SW 1271 (cell line): ENCODE results near the gene DNAJC11.
"Not testable (repeated sequence)": the region's sequence is repeated elsewhere in the genome, so short reads cannot be mapped to it uniquely, and the experiment has no call there.

Experiments
- DNase-seq, 2 experiments: peaks; one replicate each; lab custom pipeline; 2025; lab: John Stamatoyannopoulos, UW

Gene DNAJC11

GRCh38 chr1:6701437-6702153 lies at the start of gene DNAJC11:
Gene DNAJC11 (minus strand): TSS chr1:6701816. CDS start chr1:6701800, 16 bp downstream.
- DNase-seq = peak; percentile 33 to 69

GRCh38 chr1:6750490-6750889 lies 48.9 kb upstream of the DNAJC11 start:
- no peak for DNase-seq

DNA sequence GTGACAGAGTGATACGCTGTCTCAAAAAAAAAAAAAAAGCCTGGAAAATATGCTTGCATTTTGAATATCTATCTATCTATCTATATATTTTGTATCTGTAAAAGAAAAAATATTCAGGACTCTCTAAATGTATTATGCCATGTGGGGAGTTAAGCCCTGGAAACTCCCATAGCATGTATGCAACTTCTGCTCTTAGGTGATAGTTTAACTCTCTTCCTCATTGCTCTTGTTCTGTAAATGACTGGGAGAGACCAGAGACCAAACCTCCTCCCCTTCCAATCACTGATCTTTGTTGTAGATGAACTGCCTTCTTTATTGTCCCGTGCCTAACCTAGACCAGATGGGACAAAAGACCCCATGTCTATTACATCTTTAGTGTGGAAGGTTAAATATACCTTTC lies 46.1 kb upstream of the DNAJC11 start:
- no peak for DNase-seq

DNA sequence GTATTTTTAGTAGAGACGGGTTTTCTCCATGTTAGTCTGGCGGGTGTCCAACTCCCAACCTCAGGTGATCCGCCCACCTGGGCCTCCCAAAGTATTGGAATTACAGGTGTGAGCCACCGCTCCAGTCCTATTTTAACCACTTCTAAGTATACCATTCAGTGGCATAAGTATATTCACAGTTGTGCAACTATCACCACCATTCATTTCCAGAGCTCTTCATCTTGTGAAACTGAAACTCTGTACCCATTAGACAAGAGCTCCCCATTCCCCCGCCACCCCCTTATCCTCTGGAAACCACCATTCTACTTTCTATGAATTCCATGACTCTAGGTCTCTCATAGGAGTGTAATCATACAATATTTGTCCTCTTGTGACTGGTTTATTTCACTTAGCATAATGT lies 43.5 kb upstream of the DNAJC11 start:
- no peak for DNase-seq

DNA sequence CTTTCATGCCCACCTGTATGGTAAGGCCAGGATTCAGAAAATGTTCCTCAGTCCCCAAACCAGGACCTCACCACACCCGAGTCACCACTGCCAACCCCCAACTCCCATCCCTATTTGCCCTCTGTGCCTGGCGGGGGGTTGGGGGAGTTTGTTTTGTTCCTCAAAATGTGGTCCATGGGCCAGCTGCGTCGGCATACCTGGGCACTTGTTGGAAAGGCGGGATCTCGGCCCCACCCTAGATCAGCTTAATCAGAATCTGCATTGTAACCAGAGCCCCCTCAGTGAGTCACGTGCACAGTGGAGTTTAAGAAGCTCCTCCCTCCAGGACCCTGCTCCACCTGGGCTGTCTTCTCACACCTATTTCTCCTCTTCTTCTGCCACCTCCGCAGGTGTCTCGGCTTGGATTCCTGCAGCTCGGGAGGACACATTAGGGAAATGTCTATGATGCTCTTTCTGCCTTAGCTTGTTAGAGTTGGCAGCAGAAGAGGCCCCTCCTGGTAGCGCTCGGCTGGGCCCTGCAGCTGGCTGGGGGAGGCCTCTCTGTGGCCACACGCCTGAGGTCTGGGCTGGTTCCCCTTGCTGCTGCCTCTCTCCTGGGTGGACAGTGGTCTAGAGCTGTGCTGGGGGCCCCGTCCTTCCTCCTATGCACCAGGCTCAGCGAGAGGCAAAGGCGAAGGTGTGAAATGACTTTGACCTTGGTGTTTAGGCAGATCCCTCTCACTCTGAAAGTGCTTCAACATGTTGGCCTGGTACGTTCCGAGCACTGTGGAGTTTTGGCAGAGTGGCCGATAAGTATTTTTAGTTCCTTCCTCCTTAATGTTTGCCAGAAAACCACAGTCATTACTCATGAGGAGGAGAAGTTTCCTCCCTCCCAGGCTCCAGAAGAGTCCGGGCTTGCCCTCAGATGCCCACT lies 41.8 kb upstream of the DNAJC11 start:
- DNase-seq = no peak

DNA sequence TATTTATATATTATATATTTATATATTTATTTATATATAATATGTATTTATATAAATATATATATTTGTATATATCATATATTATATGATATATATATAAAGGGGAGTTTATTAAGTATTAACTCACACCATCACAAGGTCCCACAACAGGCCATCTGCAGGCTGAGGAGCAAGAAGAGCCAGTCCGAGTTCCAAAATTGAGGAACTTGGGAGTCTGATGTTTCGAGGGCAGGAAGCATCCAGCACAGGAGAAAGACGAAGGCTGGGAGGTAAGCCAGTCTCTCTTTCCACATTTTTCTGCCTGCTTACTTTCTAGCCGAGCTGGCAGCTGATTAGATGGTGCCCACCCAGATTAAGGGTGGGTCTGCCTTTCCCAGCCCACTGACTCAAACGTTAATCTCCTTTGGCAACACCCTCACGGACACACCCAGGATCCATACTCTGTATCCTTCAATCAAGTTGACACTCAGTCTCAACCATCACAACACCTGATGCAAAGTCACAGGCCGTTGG lies 41.1 kb upstream of the DNAJC11 start:
- DNase-seq = not testable (repeated sequence)

- DNase-seq = no peak
Measured at GRCh38 chr1:6738987-6739676, 37.5 kb upstream of the DNAJC11 start.

DNA sequence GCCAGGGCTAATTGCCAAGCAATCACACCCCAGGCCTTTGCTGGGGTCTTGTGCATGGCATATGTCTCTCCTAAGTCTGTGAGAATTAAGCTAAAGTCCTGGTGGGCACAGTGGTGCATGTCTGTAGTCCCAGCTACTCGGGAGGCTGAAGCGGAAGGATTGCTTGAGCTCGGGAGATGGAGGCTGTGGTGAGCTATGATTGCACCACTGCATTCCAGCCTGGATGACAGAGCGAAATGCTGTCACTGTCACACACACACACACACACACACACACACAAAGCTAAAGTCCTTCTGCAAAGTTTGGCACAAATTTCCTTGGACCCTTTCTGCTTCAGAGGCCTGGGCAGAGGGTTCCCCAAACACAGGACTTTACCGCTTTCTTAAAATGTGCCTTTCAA lies 31.3 kb upstream of the DNAJC11 start:
- no peak for DNase-seq

- DNase-seq = no peak
Measured at GRCh38 chr1:6731905-6732304, 30.3 kb upstream of the DNAJC11 start.

GRCh38 chr1:6730880-6731279 lies 29.3 kb upstream of the DNAJC11 start:
- DNase-seq = no peak

GRCh38 chr1:6730473-6730872 lies 28.9 kb upstream of the DNAJC11 start:
- no peak for DNase-seq

- DNase-seq = peak in 1 of 2 experiments; percentile 60
Measured at GRCh38 chr1:6727535-6727934, 25.9 kb upstream of the DNAJC11 start.

DNA sequence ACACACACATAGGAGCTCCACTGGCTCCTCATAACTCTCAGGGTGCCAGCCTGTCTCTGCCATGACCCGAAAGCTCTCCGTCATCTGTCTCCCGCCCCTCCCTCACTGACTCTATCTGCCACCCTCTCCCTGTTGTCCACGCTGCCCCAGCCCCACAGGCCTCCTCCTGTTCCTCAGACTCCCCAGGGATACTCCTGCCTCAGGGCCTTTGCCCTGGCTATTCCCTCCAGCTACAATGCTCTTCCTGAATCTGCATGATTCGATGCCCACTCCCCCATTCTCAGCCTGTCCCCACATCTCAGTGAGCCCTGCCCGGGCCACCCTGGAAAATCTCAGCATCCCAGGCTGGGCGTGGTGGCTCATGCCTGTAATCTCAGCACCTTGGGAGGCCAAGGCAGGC lies 24.6 kb upstream of the DNAJC11 start:
- DNase-seq = no peak

- DNase-seq = peak in 1 of 2 experiments; percentile 53
Measured at GRCh38 chr1:6724517-6725141, 23.0 kb upstream of the DNAJC11 start.

DNA sequence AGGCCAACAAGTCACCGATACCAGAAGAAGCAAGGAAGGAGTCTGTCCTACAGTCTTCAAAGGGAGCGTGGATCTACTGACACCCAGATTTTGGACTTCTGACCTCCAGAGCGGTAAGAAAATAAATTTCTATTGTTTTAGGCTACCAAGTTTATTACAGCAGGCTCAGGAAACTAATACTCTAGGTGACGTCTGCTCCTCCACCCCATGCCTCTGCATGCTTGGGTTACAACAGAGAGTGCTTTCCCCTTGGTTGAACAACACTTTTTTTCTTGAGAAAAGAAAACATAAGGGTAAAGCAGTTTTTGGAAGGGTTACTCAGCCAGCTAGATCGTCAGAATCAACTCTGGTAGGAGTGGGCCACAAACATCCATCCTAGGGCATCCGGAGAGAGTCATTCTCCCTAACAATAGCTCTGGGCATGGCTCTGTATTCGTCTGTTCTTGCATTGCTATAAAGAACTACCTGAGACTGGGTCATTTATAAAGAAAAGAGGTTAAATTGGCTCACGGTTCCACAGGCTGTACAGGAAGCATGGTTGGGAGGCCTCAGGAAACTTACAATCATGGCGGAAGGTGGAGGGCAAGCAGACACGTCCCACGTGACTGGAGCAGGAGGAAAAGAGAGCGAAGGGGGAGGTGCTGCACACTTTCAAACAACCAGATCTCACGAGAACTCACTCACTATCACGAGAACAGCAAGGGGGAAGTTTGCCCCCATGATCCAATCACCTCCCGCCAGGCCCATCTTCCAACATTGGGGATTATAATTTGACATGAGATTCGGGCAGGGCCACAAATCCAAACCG lies 22.2 kb upstream of the DNAJC11 start:
- no peak for DNase-seq

DNA sequence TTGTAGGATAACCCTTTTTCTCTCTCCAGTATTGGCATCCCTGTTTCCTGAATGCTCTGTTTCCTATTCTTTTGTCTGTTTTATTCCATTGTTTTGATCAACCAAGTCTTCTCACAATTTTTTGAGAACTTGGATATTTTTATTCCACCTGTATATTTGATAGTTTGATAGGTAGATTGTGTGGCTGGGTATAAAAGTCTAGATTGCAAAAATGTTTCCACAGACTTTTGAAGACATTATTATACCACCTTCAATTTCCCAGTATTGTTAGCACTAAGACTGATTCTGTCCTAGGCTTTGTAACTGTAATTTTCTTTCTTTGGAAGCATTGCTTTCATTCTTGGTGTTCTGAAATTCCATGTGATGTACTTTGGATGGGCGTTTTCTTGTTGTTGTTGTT lies 9.6 kb upstream of the DNAJC11 start:
- DNase-seq = no peak

DNA sequence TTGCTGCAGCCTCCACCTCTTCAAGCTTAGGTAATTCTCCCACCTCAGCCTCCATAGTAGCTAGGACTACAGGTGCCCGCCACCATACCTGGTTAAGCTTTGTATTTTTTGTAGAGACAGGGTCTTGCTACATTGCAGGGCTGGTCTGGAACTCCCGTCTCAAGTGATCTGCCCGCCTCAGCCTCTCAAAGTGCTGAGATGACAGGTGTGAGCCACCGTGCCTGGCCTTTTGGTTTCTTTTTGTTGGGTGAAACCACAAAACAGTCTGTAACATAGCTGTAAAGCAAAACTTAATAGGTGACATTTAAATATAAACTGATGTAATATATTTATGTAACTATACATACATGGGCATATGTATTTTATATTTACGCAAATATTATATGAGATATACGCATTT lies 3.1 kb upstream of the DNAJC11 start:
- no peak for DNase-seq

- DNase-seq = no peak
Measured at GRCh38 chr1:6703016-6703415, 1.4 kb upstream of the DNAJC11 start.

GRCh38 chr1:6700853-6701436 lies 671 bp downstream of the DNAJC11 start:
- DNase-seq = no peak

DNA sequence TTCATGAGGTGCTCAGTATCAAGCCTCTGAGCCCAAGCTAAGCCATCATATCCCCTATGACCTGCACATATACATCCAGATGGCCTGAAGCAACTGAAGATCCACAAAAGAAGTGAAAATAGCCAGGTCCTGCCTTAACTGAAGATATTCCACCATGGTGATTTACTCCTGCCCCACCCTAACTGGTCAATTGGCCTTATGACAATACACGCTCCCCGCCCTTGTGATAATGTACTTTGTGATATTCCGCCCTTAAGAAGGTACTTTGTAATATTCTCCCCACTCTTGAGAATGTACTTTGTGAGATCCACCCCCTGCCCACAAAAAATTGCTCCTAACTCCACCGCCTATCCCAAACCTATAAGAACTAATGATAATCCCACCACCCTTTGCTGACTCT lies 1.7 kb downstream of the DNAJC11 start:
- DNase-seq = not testable (repeated sequence)

DNA sequence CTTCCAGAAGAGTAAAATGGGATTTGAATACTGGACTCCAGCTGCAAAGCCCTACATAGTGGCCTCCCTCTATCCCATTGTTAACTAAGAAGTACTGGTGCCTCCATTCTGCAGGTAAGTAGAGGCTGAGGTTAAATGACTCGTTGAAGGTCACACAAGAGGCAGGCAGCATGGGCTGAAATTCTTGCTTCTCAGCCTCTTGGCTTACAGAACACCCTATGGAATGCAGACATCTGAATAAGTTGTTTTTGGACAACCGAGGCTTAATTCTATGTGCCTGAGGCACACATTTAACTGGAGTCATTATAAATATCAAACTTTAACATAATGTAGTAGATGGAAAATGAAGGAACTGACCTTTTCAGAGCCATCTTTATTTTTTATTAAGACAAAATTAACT lies 5.7 kb downstream of the DNAJC11 start:
- DNase-seq = no peak
